ENCODE data around the gene ZGPAT.
"Not testable (repeated sequence)": the region's sequence is repeated elsewhere in the genome, so short reads cannot be mapped to it uniquely, and the experiment has no call there.

ZGPAT gene

DNA sequence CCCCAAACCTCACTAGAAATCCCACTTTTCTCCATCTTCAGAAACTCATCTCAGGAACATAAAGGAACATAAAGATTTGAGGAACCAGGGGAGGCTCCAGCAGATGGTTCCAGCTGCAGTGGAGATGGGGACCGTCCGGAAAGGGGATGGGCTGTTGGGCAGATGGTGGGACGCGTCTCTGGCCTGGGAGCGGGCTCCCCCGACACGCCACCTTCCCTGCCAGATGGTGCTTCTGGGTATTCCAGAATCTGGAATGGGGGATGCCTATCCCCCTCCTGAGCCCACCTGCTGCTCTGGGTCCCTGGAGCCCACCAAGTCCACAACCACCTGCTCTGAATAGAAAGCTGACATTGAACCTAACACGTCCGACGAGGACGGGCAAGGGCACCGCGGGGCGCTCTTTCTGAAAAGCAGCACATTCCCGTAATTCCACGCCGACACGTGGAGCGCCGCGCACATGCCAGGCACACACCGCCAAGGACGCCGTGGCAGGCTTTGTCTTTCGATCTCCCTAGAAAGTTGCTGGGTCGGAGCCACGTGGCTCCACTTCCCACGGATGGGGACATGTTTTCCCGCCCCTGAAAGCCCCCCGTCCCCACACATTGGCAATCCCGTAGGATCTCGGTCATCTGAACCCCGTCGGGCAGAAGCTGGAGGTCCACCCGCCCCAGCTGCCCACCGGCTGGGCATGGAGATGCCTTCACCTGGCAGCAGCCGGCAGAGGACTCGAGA lies 59.0 kb downstream of the ZGPAT start:
- in situ Hi-C loops (cut with MboI; ENCODE audit: low sequenced_read_pairs): no loop called here
- H3K36me3 ChIP-seq (replicated peaks): no peaks in the 10 kb centered on the region
- H3K4me3 ChIP-seq: no peak overlapping the region
- no peaks in the 10 kb centered on the region for H3K4me1 ChIP-seq
- DNase-seq (ENCODE audit: low spot score in 2 of 2): no peak
- no peaks in the 10 kb centered on the region for H3K9me3 ChIP-seq
- no peaks in the 10 kb centered on the region for H3K27me3 ChIP-seq (ENCODE audit: low read depth)

DNA sequence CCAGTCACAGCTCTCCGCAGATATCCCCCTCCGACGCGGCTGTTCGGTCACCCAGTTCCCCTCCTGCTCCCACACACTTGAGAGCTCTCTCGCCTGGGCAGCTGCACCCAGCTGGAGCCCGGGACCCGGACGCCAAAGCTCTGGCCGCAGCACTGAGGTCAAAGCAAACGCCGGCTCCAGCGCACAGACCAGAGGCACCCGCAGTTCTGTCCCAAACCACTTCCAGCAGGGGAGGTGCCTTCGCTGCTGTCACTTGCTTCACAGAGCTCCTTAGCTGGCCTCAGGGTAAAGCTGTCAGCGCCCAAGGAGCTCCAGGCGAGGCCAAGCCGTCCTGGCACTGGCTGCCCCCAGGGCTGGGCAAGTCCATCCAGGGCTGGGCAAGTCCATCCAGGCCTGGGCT lies 59.6 kb downstream of the ZGPAT start:
- H3K4me3 ChIP-seq: no peak overlapping the region
- in situ Hi-C loops (cut with MboI; ENCODE audit: low sequenced_read_pairs): no loop called here
- H3K9me3 ChIP-seq: no peaks in the 10 kb centered on the region
- H3K36me3 ChIP-seq (replicated peaks): no peaks in the 10 kb centered on the region
- no peaks in the 10 kb centered on the region for H3K4me1 ChIP-seq
- no peak for DNase-seq (ENCODE audit: low spot score in 2 of 2)
- H3K27me3 ChIP-seq (ENCODE audit: low read depth): no peaks in the 10 kb centered on the region

DNA sequence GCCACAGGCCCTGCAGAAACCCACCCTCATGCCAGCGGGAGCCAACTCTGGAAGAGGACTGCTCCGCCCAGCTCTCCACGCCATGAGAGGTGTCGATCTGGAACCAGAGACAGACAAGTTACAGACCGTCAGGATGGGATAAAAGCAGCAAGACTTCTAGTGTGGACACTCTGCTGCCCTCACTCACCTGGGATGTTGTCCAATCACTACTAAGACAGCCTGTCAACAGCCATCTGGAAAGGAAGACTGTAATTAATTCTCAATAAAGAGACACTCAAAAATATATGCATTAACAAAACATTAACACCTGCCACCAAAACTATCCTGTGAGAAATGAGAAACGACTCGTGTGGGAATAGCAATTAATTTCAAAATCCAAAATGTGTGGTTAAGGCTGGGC lies 60.0 kb downstream of the ZGPAT start:
- Histone ChIP-seq H3K9me3 (no peaks in the 10 kb centered on the region), H3K4me3 (no peak overlapping the region), H3K4me1 (no peaks in the 10 kb centered on the region), H3K36me3 (replicated peaks) (no peaks in the 10 kb centered on the region), H3K27me3 (ENCODE audit: low read depth) (no peaks in the 10 kb centered on the region)
- DNase-seq (ENCODE audit: low spot score in 2 of 2): no peak
- in situ Hi-C loops (cut with MboI; ENCODE audit: low sequenced_read_pairs): no loop called here

DNA sequence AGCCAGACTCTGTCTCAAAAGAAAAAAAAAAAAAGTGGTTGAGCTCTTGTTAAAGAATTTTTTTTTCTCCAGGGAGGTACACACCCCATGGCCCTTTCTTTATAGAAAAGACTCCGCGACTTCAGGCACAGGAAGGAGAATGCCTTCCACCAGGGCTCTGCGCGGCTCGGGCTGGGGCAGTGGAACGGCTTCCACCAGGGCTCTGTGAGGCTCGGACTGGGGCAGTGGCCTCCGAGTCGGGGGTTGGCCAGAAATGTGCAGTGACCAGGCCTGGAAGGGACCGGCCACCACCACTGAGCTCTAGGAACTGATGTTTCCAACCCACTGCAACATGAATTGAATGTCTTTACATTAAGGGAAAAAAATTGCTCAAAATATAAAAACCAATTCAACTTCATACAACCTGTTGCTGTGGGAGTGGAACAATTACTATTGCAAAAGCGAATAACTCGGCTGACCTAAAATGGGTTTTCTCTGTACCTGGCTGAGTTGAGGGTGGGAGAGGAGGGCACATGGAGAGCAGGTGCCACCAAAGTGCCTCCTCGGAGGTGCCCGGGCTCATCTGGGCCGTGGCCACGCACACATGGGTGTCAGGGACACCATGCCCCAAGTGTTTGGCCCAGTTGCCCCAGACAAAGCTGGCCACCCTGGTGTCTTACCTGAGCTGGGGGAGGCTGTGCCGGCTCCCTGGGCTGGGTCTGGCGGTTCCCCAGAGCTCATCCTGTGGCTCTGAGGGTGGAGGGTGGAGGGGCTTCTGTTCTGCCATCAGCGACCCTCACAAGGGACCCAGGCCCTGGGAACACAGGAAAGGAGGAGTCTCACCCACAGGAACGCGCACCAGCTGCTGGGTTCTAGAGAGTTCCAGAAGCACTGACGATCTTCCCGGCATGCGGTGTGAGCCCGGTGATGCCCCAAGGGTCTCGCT lies 61.0 kb downstream of the ZGPAT start:
- DNase-seq (ENCODE audit: low spot score in 2 of 2): no peak
- no peaks in the 10 kb centered on the region for H3K36me3 ChIP-seq (replicated peaks)
- H3K27me3 ChIP-seq (ENCODE audit: low read depth): no peaks in the 10 kb centered on the region
- no peak overlapping the region for H3K4me3 ChIP-seq
- in situ Hi-C loops (cut with MboI; ENCODE audit: low sequenced_read_pairs): no loop called here
- no peaks in the 10 kb centered on the region for H3K9me3 ChIP-seq
- no peaks in the 10 kb centered on the region for H3K4me1 ChIP-seq

DNA sequence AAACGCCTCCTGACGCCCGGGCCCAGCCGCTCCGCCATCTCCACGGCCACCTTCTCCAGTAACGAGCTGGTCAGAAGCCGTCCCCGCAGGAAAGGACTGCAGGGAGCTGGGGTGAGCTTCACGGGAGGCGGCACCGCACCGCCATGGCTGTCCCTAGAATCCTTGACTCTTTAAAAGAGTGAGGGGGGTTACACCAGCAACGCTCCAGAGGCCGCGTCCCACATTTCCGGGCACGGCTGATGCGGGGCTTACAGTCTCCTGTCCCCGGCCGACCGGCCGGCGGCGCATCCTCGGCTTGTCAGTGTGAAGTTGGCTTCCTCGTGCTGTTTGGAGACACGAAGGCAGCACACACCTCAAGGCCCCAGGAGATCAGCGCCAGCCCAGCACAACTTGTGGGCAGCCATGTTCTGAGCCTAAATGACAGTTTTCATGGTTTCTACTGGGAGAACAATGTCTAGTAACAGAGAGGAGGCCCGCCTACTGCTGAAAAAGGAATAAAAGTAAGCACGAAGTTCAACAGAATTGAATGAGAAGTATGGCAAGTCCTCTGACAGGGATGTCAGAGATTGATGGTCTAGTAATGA lies 62.1 kb downstream of the ZGPAT start:
- Histone ChIP-seq H3K4me3 (no peak overlapping the region), H3K36me3 (replicated peaks) (no peaks in the 10 kb centered on the region), H3K9me3 (no peaks in the 10 kb centered on the region), H3K27me3 (ENCODE audit: low read depth) (no peaks in the 10 kb centered on the region), H3K4me1 (no peaks in the 10 kb centered on the region)
- in situ Hi-C loops (cut with MboI; ENCODE audit: low sequenced_read_pairs): no loop called here
- DNase-seq (ENCODE audit: low spot score in 2 of 2): no peak

DNA sequence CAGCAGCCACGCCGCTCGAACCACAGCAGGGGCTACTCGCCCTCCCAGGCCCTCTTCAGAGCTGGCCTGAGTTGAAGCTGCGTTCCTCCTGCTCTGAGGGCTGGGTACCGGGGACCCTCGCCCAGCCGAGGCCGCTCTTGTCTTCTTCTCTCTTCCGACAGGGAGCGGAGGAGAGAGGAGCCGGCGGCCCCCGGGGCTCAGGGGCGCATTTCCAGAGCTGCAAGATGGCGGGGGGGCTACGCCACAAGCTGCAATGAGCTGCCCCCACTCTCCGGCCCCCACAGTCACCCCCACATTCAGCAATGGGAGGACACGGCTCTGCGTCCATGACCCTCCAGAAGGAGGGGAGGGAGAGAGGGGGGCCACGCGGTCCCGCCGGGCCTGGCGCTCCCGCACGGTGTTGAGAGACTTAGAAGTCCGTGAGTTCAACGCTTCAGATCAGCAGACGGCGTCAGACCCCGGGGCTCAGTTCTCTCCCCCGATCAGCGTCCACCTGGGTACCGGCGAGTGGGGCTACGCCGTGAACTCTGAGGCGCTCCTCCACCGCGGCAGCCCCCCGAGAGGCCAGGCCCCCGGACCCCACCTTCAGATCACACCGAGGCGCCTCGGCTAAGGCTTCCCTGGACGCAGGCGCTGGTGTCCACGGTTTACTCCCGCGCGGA lies 63.3 kb downstream of the ZGPAT start:
- no peaks in the 10 kb centered on the region for H3K27me3 ChIP-seq (ENCODE audit: low read depth)
- H3K4me3 ChIP-seq: no peak overlapping the region
- no peaks in the 10 kb centered on the region for H3K9me3 ChIP-seq
- in situ Hi-C loops (cut with MboI; ENCODE audit: low sequenced_read_pairs): no loop called here
- H3K36me3 ChIP-seq (replicated peaks): no peaks in the 10 kb centered on the region
- no peak for DNase-seq (ENCODE audit: low spot score in 2 of 2)
- H3K4me1 ChIP-seq: no peaks in the 10 kb centered on the region

DNA sequence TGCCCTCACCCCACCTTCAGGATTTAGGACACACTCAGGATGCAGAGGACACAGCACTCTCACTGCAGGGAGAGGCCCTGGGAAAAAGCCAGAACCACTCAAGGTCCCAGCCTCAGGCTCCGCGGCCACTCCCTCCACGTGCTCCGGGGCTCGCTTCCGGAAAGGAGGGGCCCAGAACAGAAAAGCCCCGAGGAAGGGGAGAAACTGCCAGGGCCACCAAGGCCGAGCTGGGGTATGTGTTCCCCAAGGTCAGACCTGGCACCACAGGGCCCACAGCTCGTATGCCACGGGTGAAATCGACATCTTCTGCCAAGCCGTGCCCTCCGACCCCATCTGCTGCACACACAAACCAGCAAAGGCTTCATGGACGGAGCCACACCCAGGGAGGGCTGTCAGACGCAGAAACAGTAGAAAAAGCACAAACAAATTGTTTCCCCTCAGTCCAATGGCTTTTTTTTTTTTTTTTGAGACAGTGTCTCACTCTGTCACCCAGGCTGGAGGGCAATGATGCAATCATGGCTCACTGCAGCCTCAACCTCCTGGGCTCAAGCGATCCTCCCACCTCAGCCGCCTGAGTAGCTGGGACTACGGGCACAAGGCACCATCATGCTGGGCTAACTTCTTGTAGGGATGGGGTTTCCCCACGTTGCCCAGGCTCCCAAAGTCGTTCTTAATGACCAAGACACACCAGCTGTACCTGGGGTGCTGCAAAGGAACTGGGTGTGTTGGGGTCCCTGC lies 65.1 kb downstream of the ZGPAT start:
- Histone ChIP-seq H3K27me3 (ENCODE audit: low read depth) (no peaks in the 10 kb centered on the region), H3K36me3 (replicated peaks) (no peaks in the 10 kb centered on the region), H3K9me3 (no peaks in the 10 kb centered on the region), H3K4me3 (no peak overlapping the region), H3K4me1 (no peaks in the 10 kb centered on the region)
- DNase-seq (ENCODE audit: low spot score in 2 of 2): no peak
- in situ Hi-C loops (cut with MboI; ENCODE audit: low sequenced_read_pairs): no loop called here

DNA sequence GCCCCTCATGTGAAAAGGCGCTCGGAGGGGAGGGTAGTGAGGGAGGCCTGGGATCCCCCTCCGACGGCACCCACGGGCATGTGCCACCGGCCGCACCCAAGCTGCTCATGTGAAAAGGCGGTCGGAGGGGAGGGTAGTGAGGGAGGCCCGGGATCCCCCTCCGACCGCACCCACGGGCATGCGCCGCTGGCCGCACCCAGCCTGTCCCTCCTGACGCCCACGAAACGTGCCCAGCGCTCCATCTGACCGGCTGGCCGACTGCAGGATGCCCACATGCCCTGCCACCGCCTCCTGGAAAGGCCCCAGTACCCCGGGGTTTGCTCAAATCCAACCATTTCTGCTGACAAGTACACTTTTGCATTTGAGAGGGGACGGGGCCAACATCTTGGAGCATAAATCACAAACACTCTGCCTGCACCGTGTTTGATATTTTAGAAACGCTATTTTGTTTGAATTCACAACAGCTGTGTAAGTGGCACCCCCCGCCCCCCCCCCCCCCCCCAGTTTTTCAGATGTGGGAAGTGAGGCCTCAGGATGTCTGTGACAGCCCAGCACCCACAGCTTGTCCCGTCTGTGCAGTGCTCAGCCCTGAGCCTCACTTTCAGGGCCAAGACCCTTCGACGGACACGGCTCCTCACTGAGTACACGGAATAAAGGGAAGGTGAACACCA lies 65.9 kb downstream of the ZGPAT start:
- no peak for DNase-seq (ENCODE audit: low spot score in 2 of 2)
- no peaks in the 10 kb centered on the region for H3K27me3 ChIP-seq (ENCODE audit: low read depth)
- in situ Hi-C loops (cut with MboI; ENCODE audit: low sequenced_read_pairs): no loop called here
- H3K4me1 ChIP-seq: no peaks in the 10 kb centered on the region
- H3K4me3 ChIP-seq: no peak overlapping the region
- no peaks in the 10 kb centered on the region for H3K36me3 ChIP-seq (replicated peaks)
- no peaks in the 10 kb centered on the region for H3K9me3 ChIP-seq

DNA sequence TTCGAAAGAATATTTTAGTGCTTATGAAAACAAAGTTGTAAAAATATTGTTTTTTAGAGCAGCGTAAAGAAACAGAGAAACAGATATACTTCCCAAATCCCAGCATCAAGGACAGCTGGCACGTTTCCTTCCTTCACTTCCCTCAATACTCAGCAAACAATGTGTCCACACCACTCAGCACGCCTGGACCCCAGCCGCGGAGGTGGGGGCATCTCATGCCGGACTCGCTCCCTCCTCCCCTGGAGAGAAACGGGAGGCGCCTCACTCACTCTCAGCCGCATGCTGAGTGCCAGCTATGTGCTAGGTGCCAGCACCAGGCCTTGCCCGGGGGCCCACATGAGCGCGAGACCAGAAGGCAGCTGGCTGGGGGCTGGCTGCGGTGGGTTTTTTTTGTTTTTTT lies 66.5 kb downstream of the ZGPAT start:
- in situ Hi-C loops (cut with MboI; ENCODE audit: low sequenced_read_pairs): no loop called here
- Histone ChIP-seq H3K36me3 (replicated peaks) (no peaks in the 10 kb centered on the region), H3K9me3 (no peaks in the 10 kb centered on the region), H3K4me3 (no peak overlapping the region), H3K27me3 (ENCODE audit: low read depth) (no peaks in the 10 kb centered on the region), H3K4me1 (no peaks in the 10 kb centered on the region)
- no peak for DNase-seq (ENCODE audit: low spot score in 2 of 2)

DNA sequence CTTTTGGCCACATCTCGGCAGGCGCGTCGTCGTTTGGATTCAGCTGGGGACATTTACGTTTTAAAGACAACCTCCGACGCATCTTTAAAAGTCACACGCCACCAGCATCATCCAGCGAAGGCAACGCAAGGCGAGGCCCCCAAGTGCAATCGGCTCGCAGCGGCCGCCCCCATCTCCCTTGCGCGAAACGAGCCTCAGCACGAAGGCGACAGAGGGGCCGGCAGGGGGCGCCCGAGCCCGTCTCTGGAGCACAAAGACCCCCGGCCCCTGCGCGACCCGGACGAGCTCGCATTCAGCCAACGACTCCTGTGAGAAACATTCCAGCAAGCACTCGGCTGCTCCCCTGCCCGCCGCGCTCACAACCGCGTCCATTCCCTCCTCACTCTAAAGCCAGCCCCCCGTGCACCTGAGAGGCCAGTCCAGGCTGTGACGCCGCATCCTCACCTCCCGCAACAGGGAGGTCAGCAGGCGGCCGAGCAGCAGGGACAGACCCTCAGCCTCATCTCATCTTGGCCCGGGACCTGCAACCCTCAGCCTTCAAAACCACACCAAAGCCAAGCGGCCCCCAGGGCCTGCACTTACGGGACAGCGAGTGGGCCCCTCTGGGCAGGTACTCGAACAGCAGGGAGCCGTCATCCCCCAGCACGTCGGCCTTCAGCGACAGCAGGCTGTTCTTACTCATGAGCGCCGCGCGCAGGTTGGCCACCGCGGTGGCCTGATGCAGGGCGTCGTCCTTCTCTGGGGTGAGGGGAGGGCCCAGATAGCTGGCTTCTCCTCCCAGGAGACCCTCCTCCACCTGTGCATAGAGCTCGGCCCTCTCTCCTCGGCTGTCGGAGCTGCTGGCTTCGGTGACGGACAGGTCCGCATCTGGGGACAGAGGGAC lies 67.5 kb downstream of the ZGPAT start:
- Histone ChIP-seq H3K36me3 (replicated peaks) (no peaks in the 10 kb centered on the region), H3K4me3 (no peak overlapping the region), H3K27me3 (ENCODE audit: low read depth) (no peaks in the 10 kb centered on the region), H3K4me1 (no peaks in the 10 kb centered on the region), H3K9me3 (no peaks in the 10 kb centered on the region)
- no peak for DNase-seq (ENCODE audit: low spot score in 2 of 2)
- in situ Hi-C loops (cut with MboI; ENCODE audit: low sequenced_read_pairs): no loop called here

DNA sequence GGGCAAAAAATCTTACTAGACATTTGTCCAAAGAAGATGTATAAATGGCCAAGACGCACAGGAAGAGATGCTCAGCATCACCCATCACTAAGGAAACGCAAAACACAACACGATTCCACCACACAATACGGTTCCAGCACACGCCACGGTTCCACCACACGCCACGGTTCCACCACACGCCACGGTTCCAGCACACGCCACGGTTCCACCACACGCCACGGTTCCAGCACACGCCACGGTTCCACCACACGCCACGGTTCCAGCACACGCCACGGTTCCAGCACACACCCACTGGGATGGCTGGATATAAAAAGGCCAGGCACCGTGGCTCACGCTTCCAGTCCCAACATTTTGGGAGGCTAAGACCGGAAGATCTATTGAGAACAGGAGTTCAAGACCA lies 69.0 kb downstream of the ZGPAT start:
- H3K4me3 ChIP-seq; in situ Hi-C loops (cut with MboI; ENCODE audit: low sequenced_read_pairs): not testable (repeated sequence)

DNA sequence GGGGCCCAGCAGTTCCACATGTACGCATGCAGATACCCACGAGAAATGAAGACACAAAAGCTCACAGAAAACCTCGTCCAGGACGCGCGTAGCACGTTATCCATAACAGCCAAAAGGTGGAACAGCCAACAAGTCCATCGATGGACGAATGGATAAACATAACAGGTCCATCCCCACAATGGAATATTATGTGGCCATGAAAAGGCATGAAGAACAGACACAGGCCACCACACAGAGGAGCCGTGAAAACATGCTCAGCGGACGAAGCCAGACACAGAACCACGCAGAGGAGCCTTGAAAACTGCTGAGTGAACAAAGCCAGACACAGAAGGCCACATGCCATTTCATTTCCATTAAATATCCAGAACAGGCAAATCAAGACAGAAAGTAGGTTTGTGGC lies 69.8 kb downstream of the ZGPAT start:
- H3K27me3 ChIP-seq (ENCODE audit: low read depth): no peaks in the 10 kb centered on the region
- no peaks in the 10 kb centered on the region for H3K9me3 ChIP-seq
- no peak for DNase-seq (ENCODE audit: low spot score in 2 of 2)
- no peak overlapping the region for H3K4me3 ChIP-seq
- in situ Hi-C loops (cut with MboI; ENCODE audit: low sequenced_read_pairs): no loop called here
- H3K36me3 ChIP-seq (replicated peaks): no peaks in the 10 kb centered on the region
- H3K4me1 ChIP-seq: no peaks in the 10 kb centered on the region

More for the DNA sequence above, 69.0 kb downstream of the ZGPAT start:
- not testable (repeated sequence) for H3K36me3 ChIP-seq (replicated peaks); H3K27me3 ChIP-seq (ENCODE audit: low read depth); H3K9me3 ChIP-seq; H3K4me1 ChIP-seq; DNase-seq (ENCODE audit: low spot score in 2 of 2)

Data from HAP-1 (cell line).